GM12875 (cell line): Measurements from ENCODE around the gene IFI44L.

ENCODE experiments used
- H3K4me3 ChIP-seq: one replicate; pipeline ENCODE4 v1.5.1; 2011; ENCODE audit warnings: low read depth, low read length, control low read depth
- CTCF ChIP-seq: IDR thresholded peaks from 2 replicates; pipeline ENCODE4 v1.5.1; 2011; ENCODE audit warnings: low read depth, mild to moderate bottlenecking, control low read depth, inconsistent platforms, low read length, moderate library complexity, borderline replicate concordance; ENCODE audit not compliant: insufficient read depth

Gene IFI44L

GRCh38 chr1:78617615-78618026 is 2.6 kb upstream of the IFI44L start:
- peak; percentile 69 for TF ChIP-seq CTCF
- H3K4me3 ChIP-seq, result no peak overlapping the region

GRCh38 chr1:78619032-78619431 is 1.2 kb upstream of the IFI44L start:
- no peak for TF ChIP-seq CTCF
- H3K4me3 ChIP-seq, result no peak overlapping the region

GRCh38 chr1:78619446-78619802 is 824 bp upstream of the IFI44L start:
- no peak for TF ChIP-seq CTCF
- H3K4me3 ChIP-seq, result no peak overlapping the region

GRCh38 chr1:78620666-78621065 is 418 bp downstream of the IFI44L start:
- peak overlapping the region; percentile 56 for H3K4me3 ChIP-seq
- TF ChIP-seq CTCF, result no peak

- peak overlapping the region; percentile 53 for H3K4me3 ChIP-seq
- no peak for TF ChIP-seq CTCF
Measured at GRCh38 chr1:78622548-78622947, 2.3 kb downstream of the IFI44L start.

GRCh38 chr1:78624035-78624434 is 3.8 kb downstream of the IFI44L start:
- no peak overlapping the region for H3K4me3 ChIP-seq

GRCh38 chr1:78627321-78627720 is 7.1 kb downstream of the IFI44L start:
- no peak overlapping the region for H3K4me3 ChIP-seq
- no peak for TF ChIP-seq CTCF

More at GRCh38 chr1:78624035-78624434, 3.8 kb downstream of the IFI44L start:
- no peak for TF ChIP-seq CTCF
